Gastrocnemius medialis (tissue), 4 donors: ENCODE results near the gene LAMP1. TPM values are rescaled to one million over a fixed set of nuclear protein-coding genes. Genes with fewer than 3 reads are reported as not detected.
"Not testable (repeated sequence)": the region's sequence is repeated elsewhere in the genome, so short reads cannot be mapped to it uniquely, and the experiment has no call there.

Source experiments
- ATAC-seq, 2 donors: fragments of 150-250 bp; one replicate each; pipeline ENCODE4 v1.9.1; 2016
- DNase-seq, 2 donors: peaks; one replicate each; pipeline ENCODE4 v3.0.0-alpha.2; 2019
- H3K27ac ChIP-seq, 4 donors: fragments of 200-600 bp; sonication (generic); 1 replicate in 1 of 4; 2 replicates in 3 of 4; pipeline ENCODE4 v1.5.1; 2016 to 2018; ENCODE audit warnings: mild to moderate bottlenecking in 2 of 4, moderate library complexity in 1 of 4
- H3K27me3 ChIP-seq, 3 donors: fragments of 200-600 bp; sonication (generic) in 2 of 3; 1 replicate in 1 of 3; 2 replicates in 2 of 3; pipeline versions ENCODE4 v1.5.1 to v1.6.0; 2016 to 2019; ENCODE audit warnings: mild to moderate bottlenecking in 1 of 3, moderate library complexity in 1 of 3
- H3K36me3 ChIP-seq, 2 donors: fragments of 200-600 bp; sonication (generic) in 1 of 2; one replicate each; pipeline ENCODE4 v1.5.1; 2017 to 2018
- H3K4me1 ChIP-seq, 2 donors: fragments of 200-600 bp; sonication (generic) in 1 of 2; one replicate each; pipeline ENCODE4 v1.5.1; 2016 to 2017; ENCODE audit warnings: mild to moderate bottlenecking in 2 of 2
- H3K4me3 ChIP-seq, 4 donors: fragments of 200-600 bp; sonication (generic) in 3 of 4; 1 replicate in 1 of 4; 2 replicates in 3 of 4; pipeline ENCODE4 v1.5.1; 2016 to 2019; ENCODE audit warnings: mild to moderate bottlenecking in 2 of 4
- H3K9me3 ChIP-seq, 3 donors: fragments of 200-600 bp; sonication (generic) in 2 of 3; 1 replicate in 1 of 3; 2 replicates in 2 of 3; pipeline ENCODE4 v1.5.1; 2016 to 2019
- POLR2A ChIP-seq, 2 donors: fragments of 450-650 bp; IDR thresholded peaks; one replicate each; pipeline ENCODE4 v1.6.1; 2017; ENCODE audit warnings: antibody characterized with exemption in 2 of 2, mild to moderate bottlenecking in 2 of 2, moderate library complexity in 2 of 2
- in situ Hi-C, 4 donors: fragments of 200-750 bp; cut with MboI; loops; one replicate each; pipeline versions ENCODE4 v1.15.0 to v1.8.0; 2017; ENCODE audit warnings: low sequenced_read_pairs in 4 of 4
- intact Hi-C: fragments of 100-400 bp; cut with DNase I; formaldehyde crosslinking; loops from one replicate; pipeline ENCODE4 v1.15.1; 2023; ENCODE audit warnings: low total_unique reads
- total RNA-seq, 4 donors: library from RNA; depleted of rRNA; stranded (reverse); fragments of >200 nt; gene quantifications; one replicate each; pipeline versions ENCODE4 v1.1.0 to v1.2.3, GENCODE V29; 2016
- TF ChIP-seq, protein P1 (sequence below), 5 experiments: fragments of 450-650 bp in 3 of 5; fragments of 200-600 bp in 2 of 5; sonication (generic) in 2 of 5; IDR thresholded peaks in 4 of 5; conservative IDR thresholded peaks in 1 of 5; 1 replicate in 4 of 5; 2 replicates in 1 of 5; pipeline ENCODE4 v1.5.1; 2016 to 2019; ENCODE audit warnings: antibody characterized with exemption in 5 of 5, mild to moderate bottlenecking in 3 of 5, moderate library complexity in 3 of 5

The LAMP1 gene
- total RNA-seq, 4 donors from 2014 or later: 36.4 to 80.9 (median 66.9) TPM

DNA sequence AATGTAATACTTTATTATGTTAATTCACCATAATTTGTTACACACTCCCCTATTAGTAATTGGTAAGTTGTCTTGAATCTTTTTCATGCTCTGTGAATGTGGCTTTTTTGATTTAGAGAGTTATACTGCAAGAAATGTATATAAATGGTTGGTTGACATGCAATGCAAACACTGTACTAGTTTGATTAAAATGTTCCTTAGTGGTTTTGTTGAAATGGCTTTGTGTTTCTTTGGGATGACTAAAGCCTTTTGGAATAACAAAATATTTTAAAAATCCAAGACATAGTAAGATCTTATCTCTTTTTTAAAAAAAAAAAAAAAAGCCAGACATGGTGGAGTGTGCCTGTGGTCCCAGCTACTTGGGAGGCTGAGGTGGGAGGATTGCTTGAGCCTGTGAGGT is 10.5 kb downstream of the LAMP1 start:
- no peak for ATAC-seq
- H3K27me3 ChIP-seq: no peaks in the 10 kb centered on the region

DNA sequence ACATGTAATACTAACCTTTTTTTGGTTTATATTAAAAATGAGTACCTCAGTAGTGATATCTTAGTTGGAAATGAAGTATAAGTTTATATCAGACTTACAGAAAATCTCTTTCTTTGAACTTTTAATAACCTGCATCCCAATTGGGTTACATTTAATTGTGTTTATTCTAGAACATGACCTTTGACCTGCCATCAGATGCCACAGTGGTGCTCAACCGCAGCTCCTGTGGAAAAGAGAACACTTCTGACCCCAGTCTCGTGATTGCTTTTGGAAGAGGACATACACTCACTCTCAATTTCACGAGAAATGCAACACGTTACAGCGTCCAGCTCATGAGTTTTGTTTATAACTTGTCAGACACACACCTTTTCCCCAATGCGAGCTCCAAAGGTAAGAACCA is 12.4 kb downstream of the LAMP1 start:
- H3K9me3 ChIP-seq: no peaks in the 10 kb centered on the region
- H3K36me3 ChIP-seq: peaks cover 0 to 38% of the 10 kb centered on the region in 2 donors
- in situ Hi-C loops (no loop called here), intact Hi-C loops (no loop called here)
- no peak overlapping the region for H3K27ac ChIP-seq
- ATAC-seq (no peak), DNase-seq (no peak)
- H3K4me1 ChIP-seq: peaks cover 14 to 21% of the 10 kb centered on the region in 2 donors
- no peak overlapping the region for H3K4me3 ChIP-seq
- no peak for TF ChIP-seq POLR2A (IDR thresholded peaks at IDR 0.05)
- TF ChIP-seq, protein P1, sequence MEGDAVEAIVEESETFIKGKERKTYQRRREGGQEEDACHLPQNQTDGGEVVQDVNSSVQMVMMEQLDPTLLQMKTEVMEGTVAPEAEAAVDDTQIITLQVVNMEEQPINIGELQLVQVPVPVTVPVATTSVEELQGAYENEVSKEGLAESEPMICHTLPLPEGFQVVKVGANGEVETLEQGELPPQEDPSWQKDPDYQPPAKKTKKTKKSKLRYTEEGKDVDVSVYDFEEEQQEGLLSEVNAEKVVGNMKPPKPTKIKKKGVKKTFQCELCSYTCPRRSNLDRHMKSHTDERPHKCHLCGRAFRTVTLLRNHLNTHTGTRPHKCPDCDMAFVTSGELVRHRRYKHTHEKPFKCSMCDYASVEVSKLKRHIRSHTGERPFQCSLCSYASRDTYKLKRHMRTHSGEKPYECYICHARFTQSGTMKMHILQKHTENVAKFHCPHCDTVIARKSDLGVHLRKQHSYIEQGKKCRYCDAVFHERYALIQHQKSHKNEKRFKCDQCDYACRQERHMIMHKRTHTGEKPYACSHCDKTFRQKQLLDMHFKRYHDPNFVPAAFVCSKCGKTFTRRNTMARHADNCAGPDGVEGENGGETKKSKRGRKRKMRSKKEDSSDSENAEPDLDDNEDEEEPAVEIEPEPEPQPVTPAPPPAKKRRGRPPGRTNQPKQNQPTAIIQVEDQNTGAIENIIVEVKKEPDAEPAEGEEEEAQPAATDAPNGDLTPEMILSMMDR (IDR thresholded peaks at IDR 0.05 in 4 of 5, conservative IDR thresholded peaks at IDR 0.05 in 1 of 5): no peak
- H3K27me3 ChIP-seq: no peaks in the 10 kb centered on the region

More for the DNA sequence above, 10.5 kb downstream of the LAMP1 start:
- no peak for DNase-seq
- peaks cover 27 to 40% of the 10 kb centered on the region in 2 donors for H3K4me1 ChIP-seq
- intact Hi-C loops (no loop called here), in situ Hi-C loops (no loop called here)
- no peaks in the 10 kb centered on the region for H3K9me3 ChIP-seq
- no peak overlapping the region for H3K4me3 ChIP-seq
- no peak overlapping the region for H3K27ac ChIP-seq
- TF ChIP-seq POLR2A (IDR thresholded peaks at IDR 0.05): no peak
- TF ChIP-seq, protein P1 (IDR thresholded peaks at IDR 0.05 in 4 of 5, conservative IDR thresholded peaks at IDR 0.05 in 1 of 5): no peak
- H3K36me3 ChIP-seq: peaks cover 0 to 31% of the 10 kb centered on the region in 2 donors

DNA sequence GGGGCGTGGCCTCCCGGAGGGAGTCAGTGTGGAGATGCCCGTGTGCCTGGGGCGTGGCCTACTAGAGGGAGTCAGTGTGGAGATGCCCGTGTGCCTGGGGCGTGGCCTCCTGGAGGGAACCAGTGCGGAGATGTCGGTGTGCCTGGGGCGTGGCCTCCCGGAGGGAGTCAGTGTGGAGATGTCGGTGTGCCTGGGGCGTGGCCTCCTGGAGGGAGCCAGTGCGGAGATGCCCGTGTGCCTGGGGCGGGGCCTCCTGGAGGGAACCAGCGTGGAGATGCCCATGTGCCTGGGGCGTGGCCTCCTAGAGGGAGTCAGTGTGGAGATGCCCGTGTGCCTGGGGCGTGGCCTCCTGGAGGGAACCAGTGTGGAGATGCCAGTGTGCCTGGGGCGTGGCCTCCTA is 17.1 kb downstream of the LAMP1 start:
- H3K4me1 ChIP-seq, DNase-seq, H3K27me3 ChIP-seq, H3K4me3 ChIP-seq, in situ Hi-C loops, intact Hi-C loops, H3K9me3 ChIP-seq, ATAC-seq, H3K27ac ChIP-seq: not testable (repeated sequence)
- H3K36me3 ChIP-seq: peaks cover 0 to 52% of the 10 kb centered on the region in 2 donors

DNA sequence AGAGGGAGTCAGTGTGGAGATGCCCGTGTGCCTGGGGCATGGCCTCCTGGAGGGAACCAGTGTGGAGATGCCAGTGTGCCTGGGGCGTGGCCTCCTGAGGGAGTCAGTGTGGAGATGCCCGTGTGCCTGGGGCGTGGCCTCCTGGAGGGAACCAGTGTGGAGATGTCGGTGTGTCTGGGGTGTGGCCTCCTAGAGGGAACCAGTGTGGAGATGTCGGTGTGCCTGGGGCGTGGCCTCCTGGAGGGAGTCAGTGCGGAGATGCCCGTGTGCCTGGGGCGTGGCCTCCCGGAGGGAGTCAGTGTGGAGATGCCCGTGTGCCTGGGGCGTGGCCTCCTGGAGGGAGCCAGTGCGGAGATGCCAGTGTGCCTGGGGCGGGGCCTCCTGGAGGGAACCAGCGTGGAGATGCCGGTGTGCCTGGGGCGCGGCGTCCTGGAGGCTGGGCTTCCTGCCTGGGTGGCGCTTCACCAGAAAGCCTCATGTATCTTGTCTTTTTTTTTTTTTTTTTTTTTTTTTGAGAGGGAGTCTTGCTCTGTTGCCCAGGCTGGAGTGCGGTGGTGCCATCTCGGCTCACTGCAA is 17.9 kb downstream of the LAMP1 start:
- ATAC-seq, DNase-seq, H3K9me3 ChIP-seq, H3K4me1 ChIP-seq, intact Hi-C loops, H3K4me3 ChIP-seq, H3K27me3 ChIP-seq, H3K27ac ChIP-seq, in situ Hi-C loops: not testable (repeated sequence)
- H3K36me3 ChIP-seq: peaks cover 0 to 54% of the 10 kb centered on the region in 2 donors

GRCh38 chr13:113315992-113316391 is 19.0 kb downstream of the LAMP1 start:
- no peak overlapping the region for H3K4me3 ChIP-seq
- intact Hi-C loops: no loop called here
- no peak for ATAC-seq

More at GRCh38 chr13:113315992-113316391, 19.0 kb downstream of the LAMP1 start:
- DNase-seq: no peak
- H3K4me1 ChIP-seq: no peaks in the 10 kb centered on the region
- TF ChIP-seq, protein P1 (IDR thresholded peaks at IDR 0.05 in 4 of 5, conservative IDR thresholded peaks at IDR 0.05 in 1 of 5): no peak
- no peak for TF ChIP-seq POLR2A (IDR thresholded peaks at IDR 0.05)
- H3K27ac ChIP-seq: no peak overlapping the region
- no peaks in the 10 kb centered on the region for H3K9me3 ChIP-seq
- peaks cover 0 to 54% of the 10 kb centered on the region in 2 donors for H3K36me3 ChIP-seq
- H3K27me3 ChIP-seq: no peaks in the 10 kb centered on the region
- in situ Hi-C loops: no loop called here
